HL-60 (cell line): ENCODE measurements around the gene METTL15.

Source experiments
- CTCF ChIP-seq: IDR thresholded peaks from one replicate; pipeline ENCODE4 v1.5.1; 2011; ENCODE audit warnings: low read length, control low read depth, inconsistent platforms; ENCODE audit not compliant: insufficient read depth
- POLR2AphosphoS5 ChIP-seq: IDR thresholded peaks from 2 replicates; pipeline ENCODE4 v1.6.1; 2012; ENCODE audit warnings: low read depth
- REST ChIP-seq: IDR thresholded peaks from 2 replicates; pipeline ENCODE4 v1.6.1; 2012; ENCODE audit warnings: low read depth; ENCODE audit not compliant: insufficient replicate concordance
- SPI1 ChIP-seq: IDR thresholded peaks from 2 replicates; pipeline ENCODE4 v1.6.1; 2012; ENCODE audit warnings: low read depth, mild to moderate bottlenecking, borderline replicate concordance

DNA sequence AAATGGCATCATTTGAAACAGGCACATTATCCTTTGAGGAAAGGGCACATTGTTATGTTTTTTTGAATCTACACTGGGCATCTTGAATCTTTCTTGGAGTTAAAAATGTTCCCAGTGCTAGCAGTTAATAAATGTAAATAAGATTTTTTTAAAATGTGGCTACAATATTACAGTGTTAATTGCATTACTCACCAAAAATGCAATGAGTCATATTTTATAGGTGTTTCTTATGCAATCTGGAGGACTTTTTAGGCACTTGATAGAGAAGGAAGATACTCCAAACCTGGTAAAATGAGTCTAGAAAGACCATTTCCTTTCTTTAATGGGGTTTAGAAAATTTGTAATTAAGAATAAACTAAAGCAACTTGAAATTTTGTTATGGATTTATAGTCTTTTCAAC lies 238.0 kb downstream of the METTL15 start:
- no peak for TF ChIP-seq CTCF
- no peak for TF ChIP-seq POLR2AphosphoS5
- TF ChIP-seq SPI1 = no peak
- TF ChIP-seq REST = no peak
